Activated T-cell treated with anti-CD3 and anti-CD28 coated beads for 24 hours (primary cell): ENCODE measurements around the gene WDR82.

Experiments
- DNase-seq: peaks from one replicate; pipeline ENCODE4 v3.0.0-alpha.2; 2020; ENCODE audit warnings: low read depth

Gene WDR82

GRCh38 chr3:52306978-52307377, 28.5 kb upstream of the WDR82 start:
- no peak for DNase-seq

GRCh38 chr3:52305926-52306325, 27.5 kb upstream of the WDR82 start:
- DNase-seq: no peak

- DNase-seq: no peak
Observed at GRCh38 chr3:52303811-52304210, 25.4 kb upstream of the WDR82 start.

GRCh38 chr3:52302426-52303145, 24.1 kb upstream of the WDR82 start:
- no peak for DNase-seq

GRCh38 chr3:52299879-52300611, 21.6 kb upstream of the WDR82 start:
- no peak for DNase-seq

GRCh38 chr3:52299247-52299878, 20.9 kb upstream of the WDR82 start:
- no peak for DNase-seq

- DNase-seq: no peak
Observed at GRCh38 chr3:52298149-52299098, 20.0 kb upstream of the WDR82 start.

GRCh38 chr3:52297242-52298148, 19.0 kb upstream of the WDR82 start:
- DNase-seq: no peak

GRCh38 chr3:52295671-52296208, 17.3 kb upstream of the WDR82 start:
- no peak for DNase-seq

- DNase-seq: no peak
Observed at GRCh38 chr3:52294320-52295150, 16.1 kb upstream of the WDR82 start.

GRCh38 chr3:52293491-52294319, 15.3 kb upstream of the WDR82 start:
- DNase-seq: no peak

- no peak for DNase-seq
Observed at GRCh38 chr3:52292247-52293065, 14.0 kb upstream of the WDR82 start.

- DNase-seq: no peak
Observed at GRCh38 chr3:52291508-52292181, 13.2 kb upstream of the WDR82 start.

GRCh38 chr3:52290596-52291507, 12.4 kb upstream of the WDR82 start:
- no peak for DNase-seq

GRCh38 chr3:52289747-52290595, 11.5 kb upstream of the WDR82 start:
- no peak for DNase-seq
